Stomach (tissue), 4 donors: Measurements from ENCODE around the gene SUMO3.

ENCODE experiments used
- CTCF ChIP-seq, 7 experiments: fragments of 450-650 bp in 4 of 7; fragments of 200-600 bp in 3 of 7; sonication (generic) in 3 of 7; IDR thresholded peaks; one replicate each; pipeline ENCODE4 v1.5.1; 2016 to 2019; ENCODE audit warnings: antibody characterized with exemption in 7 of 7, control low read depth in 2 of 7, mild to moderate bottlenecking in 1 of 7
- POLR2A ChIP-seq, 4 donors: fragments of 450-650 bp; IDR thresholded peaks; one replicate each; pipeline ENCODE4 v1.6.1; 2016; ENCODE audit warnings: antibody characterized with exemption in 4 of 4, control low read depth in 2 of 4, mild to moderate bottlenecking in 1 of 4, moderate library complexity in 1 of 4

- TF ChIP-seq CTCF (IDR thresholded peaks at IDR 0.05) = no peak
- TF ChIP-seq POLR2A (IDR thresholded peaks at IDR 0.05) = no peak
These were observed 39.4 kb upstream of the SUMO3 start for GRCh38 chr21:44857127-44857892.
